ENCODE results near the gene DUSP28.
"Not testable (repeated sequence)": the region's sequence is repeated elsewhere in the genome, so short reads cannot be mapped to it uniquely, and the experiment has no call there.

Gene DUSP28, protein sequence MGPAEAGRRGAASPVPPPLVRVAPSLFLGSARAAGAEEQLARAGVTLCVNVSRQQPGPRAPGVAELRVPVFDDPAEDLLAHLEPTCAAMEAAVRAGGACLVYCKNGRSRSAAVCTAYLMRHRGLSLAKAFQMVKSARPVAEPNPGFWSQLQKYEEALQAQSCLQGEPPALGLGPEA

GRCh38 chr2:240560084-240560479, at the start of gene DUSP28:
Gene DUSP28 (plus strand): TSS chr2:240560357. CDS start chr2:240560685, 328 bp downstream.
- peak; percentile 78 for DNase-seq

- no peak for DNase-seq
Observed at GRCh38 chr2:240510513-240511210, 49.5 kb upstream of the DUSP28 start.

DNA sequence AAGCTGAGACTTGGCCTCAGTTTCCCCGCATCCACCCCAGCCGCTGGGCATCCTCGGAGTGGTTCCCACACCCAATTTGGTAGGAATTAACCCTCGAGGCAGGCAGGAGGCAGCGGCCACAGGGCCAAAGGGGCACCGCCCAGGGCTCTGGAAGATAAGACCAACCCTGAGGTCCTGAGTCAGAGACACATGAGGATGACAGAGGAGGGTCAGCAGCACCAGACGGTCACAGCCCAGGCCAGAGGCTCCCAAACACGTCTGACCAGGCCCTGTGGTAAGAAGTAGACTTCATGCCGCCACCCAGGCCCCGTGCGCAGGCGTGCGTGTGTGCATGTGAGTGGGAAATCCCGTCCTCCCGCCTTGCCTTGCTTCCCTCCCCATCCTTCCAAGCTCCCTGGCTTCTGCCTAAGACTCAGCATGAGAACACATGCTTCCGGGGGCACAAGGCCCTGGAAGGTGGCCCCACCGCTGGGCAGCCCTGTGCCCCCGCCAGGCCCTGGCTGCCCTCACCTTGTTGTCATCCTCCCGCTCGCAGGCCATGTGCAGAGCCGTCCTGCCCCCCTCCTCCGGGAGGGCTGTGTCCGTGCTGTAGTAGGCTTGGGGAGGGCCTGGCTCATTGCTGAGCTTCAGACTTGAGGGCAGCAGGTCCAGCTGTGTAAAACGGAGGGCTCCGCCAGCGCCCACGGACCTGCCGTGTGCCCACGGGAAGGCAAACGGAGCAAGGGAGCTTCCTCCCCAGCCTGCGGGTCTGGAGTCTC, 48.6 kb upstream of the DUSP28 start:
- no peak for DNase-seq

- no peak for DNase-seq
Observed at GRCh38 chr2:240512109-240512485, 48.1 kb upstream of the DUSP28 start.

DNA sequence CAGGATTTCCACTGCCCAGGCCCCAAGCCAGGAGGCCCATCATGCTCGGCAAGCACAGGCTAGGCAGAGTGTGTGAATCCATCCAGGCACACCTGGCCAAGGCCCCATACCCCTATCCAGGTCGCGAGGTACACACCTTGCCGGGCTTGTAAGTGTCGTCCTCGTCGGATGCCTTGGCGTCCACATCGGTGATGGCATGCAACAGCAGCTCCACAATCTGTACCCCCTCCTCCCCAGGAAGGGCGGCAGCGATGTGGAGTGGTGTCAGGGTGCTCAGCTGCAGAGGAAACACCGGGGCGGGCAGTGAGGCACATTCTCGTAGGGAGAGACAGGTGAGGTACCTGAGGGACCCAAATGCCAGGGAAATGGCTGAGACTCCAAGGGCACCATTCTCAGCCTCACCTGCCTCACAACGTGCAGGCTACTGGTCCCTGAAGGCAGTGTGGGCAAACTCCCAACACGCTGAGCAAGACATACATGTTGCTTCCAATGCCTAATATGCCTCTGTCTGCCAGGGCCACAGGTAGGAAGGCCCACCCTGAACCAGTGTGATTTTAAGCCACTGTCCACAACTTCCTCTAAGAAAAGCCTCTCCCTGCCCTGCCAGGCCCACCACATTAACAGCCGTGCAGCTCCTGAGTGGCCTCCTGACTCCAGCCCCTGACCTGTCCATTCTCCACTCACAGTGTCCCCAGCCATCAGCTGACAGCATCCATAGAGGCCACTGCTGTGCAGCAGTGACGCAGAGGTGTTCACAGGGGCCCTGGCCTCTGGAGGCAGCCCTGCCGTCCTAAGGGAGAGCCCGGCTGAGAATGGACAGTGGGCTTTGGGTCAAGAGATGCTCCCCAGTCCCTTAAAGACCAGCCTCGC, 47.3 kb upstream of the DUSP28 start:
- DNase-seq = no peak

- DNase-seq = no peak
Observed at GRCh38 chr2:240513549-240514287, 46.4 kb upstream of the DUSP28 start.

DNA sequence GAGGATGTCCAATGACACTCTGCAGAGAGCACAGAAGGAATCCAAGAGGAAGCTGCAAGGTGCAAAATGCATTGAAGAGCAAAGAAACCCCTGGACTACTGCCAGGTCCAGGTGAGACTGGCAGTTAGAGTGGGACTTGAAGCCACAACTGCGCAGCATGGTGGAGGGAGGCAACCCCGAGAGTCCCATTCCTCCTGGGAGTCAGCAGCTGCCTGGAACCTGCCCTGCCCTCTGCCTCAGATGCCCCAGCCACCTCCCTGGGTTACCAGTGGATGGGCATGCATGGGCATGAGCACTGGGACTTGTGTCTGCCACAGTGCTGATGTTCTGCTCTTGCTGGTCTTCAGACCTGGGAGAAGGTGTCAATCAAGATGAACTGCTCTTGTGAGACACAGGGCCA, 45.5 kb upstream of the DUSP28 start:
- DNase-seq = no peak

DNA sequence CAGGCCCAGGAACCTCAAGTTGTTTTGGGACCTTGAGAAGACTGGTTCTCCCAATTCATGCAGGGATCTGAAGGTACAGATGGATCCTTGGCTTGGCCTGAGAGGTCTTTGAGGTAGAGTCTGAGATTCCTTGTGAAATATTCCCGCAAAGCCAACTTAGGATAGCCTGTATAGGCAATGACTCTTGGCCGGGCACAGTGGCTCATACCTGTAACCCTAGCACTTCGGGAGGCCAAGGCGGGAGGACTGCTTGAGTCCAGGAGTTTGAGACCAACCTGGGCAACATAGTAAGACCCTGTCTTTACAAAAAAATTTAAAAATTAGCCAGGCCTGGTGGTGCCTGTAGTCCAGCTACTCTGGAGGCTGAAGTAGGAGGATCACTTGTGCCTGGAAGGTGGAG, 42.8 kb upstream of the DUSP28 start:
- no peak for DNase-seq

- DNase-seq = no peak
Observed at GRCh38 chr2:240518981-240519380, 41.2 kb upstream of the DUSP28 start.

DNA sequence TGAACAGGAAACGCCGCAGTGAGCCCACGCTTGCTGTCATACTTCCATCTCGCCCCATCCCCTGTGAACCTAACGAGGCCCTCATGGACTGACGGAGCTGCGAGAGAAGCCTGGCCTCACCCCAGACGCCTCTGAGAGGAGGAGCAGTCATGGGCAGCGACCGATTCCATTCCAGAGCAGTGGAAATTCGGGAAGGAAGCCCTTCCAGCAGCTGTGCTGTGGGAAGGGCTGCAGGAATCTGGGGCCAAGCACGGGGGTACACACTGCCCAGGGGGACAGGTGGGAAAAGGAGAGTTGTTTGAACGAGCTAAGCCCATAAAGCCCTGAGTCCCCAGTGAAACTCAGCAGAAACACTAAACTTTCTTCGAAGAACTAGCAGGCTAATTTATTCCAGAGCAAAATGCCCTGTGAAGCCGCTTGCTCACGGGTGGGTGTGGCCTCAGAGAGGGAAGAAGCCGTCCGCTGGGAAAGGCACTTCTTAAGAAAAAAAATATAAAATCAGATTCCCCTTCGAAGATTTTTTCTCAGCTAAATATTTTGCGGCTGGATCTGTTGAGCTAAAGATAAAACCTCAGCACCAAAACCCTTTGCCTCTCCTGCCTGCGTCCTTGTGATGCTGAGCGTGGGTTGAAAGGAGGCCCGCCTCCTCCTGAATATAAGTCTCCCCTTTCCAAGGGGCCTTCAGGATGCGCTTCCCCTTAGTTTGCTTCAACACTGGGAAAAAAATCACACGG, 40.6 kb upstream of the DUSP28 start:
- no peak for DNase-seq

DNA sequence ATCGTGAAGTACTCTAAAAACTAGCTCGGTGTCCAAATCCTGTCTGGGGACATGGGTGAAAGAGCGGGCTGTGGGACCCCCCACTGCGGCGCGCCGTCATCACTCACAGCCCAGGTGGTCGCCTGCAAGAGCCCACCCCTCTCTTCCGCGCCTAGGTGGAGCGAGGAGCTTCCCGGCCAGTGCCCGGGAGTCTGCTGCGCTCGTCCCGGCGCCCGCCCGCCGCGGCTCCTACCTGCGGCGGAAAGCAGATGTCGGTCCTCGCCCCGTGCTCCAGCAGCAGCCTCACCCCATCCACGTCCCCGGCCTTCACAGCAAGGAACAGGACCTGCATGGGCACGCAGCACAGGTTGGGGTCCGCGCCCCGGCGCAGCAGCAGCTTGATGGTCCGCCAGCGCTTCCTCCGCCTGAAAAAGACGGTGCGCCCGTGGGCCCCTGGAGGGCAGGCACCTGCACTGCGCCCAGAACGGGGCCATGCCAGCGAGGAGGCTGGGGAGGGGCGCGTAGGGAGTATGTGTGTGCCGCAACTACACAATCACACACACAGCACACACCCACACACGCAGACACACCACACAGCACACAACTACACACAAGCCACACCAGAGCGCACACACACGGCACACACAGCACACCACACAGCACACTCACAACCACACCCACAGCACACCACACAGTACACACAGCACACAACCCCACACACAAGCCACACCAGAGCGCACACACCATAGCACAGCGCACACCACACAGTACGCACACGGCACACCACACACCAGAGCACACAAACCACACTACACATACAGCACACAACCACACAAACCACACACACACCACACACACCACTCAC, 39.8 kb upstream of the DUSP28 start:
- no peak for DNase-seq

DNA sequence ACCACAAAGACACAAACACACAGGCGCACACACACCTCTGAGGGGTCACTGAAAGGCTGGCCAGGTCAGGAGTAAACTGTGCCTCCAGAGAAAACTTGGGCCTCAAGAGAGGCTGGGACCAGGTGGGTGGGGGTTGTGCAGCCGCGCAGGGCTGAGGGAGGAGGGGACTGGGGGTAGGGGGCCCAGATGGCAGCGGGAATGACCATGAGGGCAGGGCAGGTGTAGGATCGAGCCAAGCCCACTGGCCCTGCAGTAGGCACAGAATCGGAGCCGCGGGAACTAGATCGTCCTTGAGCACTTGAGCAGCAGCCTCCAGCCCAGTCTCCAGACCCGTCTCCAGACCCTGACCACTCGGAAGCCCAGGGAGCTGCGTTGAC, 39.2 kb upstream of the DUSP28 start:
- DNase-seq = no peak

GRCh38 chr2:240521885-240522284, 38.3 kb upstream of the DUSP28 start:
- not testable (repeated sequence) for DNase-seq

- no peak for DNase-seq
Observed at GRCh38 chr2:240522406-240522805, 37.8 kb upstream of the DUSP28 start.

- no peak for DNase-seq
Observed at GRCh38 chr2:240523451-240524281, 36.5 kb upstream of the DUSP28 start.

DNA sequence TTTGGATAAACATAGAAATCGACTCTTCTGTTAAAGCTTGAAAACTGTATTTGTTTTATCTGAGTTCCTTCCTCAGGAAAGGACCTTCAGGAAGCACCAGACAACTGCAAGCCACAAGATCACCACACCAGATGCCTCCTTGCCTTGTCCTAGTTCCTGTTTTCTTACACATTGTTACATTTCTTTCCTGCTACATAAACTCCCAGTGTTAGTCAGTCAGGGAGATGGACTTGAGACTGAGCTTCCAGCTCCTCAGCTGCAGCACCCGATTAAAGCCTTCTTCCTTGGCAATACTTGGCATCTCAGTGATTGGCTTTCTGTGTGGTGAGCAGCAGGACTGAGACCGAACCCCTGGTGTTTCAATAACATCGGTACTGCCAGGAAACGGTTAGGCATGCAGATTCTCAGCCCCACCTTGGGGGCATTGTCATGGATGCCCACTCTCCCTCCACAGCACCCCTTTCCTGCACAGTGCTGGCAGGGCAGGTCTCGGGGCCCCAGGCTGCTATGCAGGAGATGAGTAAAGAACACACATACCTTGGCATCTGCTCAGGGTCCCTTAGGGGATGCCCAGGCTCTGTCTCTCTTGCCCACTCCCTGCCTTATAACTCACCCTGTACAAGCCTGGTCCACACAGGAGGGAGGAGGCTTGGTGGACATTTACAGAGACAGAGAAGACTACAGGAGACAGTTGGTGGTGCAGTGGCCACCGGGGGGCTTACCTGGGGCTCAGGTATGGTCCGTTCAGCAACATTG, 35.0 kb upstream of the DUSP28 start:
- DNase-seq = no peak

GRCh38 chr2:240525802-240526201, 34.4 kb upstream of the DUSP28 start:
- DNase-seq = no peak

- DNase-seq = no peak
Observed at GRCh38 chr2:240526521-240526920, 33.6 kb upstream of the DUSP28 start.

- no peak for DNase-seq
Observed at GRCh38 chr2:240527153-240527750, 32.9 kb upstream of the DUSP28 start.
